ENCODE results near the gene NUDT1.

NUDT1 gene

DNA sequence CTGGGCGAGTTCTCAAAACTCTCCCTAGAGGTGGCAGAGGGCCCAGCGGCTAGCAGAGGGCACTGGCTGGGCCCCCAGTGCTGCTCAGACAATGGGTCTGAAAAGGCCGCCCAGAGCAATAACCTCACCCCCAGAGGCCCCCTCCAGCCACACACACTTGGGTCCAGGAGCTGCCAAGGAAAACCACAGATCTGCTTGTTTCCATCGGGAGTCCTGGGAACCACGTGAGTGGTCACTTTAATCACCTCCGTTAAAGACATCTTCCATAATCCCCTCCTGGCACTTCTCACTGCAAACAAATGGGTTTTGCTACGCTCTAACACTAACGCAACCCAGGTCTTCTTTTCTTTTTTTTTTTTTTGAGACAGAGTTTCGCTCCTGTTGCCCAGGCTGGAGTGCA lies 30.0 kb downstream of the NUDT1 start:
- DNase-seq, result no peak

- no peak for DNase-seq
Observed at GRCh38 chr7:2273866-2274265, 31.8 kb downstream of the NUDT1 start.

DNA sequence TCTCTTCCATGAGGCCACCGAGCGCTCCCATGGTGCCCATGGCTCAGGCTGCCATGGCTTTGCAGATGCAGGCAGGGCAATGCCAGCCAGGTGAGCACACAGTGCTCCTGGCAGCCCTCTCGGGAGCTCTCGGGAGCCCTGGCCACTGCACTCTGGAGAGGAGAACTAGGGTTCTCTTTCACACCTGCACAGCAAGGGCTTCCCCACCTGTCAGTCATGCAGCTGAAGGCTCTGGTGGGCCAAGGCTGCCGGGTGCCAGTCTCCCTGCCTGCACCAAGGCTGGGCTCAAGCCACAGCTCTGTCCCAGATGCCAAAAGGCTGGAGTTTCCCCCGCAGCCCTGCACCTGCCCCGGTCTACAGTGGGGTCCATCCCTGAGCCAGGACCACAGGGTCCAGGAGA lies 32.6 kb downstream of the NUDT1 start:
- DNase-seq, result no peak

DNA sequence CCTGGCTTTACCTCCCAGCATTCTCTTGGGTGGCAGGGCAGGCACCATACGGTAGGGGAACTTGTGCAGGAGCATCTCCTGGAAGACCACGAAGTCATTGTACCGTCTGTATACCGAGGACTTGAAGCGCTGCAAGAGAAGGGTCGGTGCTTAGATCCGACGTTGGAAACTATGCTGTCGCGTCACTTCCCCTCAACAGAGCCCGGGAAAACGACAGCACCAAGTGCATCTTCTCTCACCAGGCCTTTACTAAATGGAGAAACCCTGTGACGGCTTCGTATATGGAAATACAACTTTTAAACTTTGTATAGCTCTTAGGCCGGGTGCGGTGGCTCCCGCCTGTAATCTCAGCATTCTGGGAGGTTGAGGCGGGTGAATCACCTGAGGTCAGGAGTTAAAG lies 33.1 kb downstream of the NUDT1 start:
- DNase-seq, result no peak

DNA sequence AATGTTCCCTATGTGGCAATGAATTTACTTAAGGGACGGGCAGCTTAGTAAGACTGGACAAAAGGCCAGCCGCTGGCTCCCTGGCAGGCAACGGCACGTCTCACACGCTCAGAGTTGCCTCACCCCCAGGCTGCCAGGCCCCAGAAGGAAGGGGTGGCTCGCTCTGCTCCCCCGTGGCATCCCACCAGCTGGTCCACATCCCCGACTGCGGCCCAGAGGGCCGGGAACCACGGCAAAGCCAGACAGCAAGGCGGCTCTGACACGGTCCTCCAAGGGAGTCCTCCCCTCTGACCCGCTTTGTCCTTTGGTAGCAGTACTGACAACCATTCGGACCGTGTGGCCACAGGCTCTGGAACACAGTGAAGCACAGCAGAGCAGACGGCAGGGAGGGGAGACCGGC lies 34.1 kb downstream of the NUDT1 start:
- DNase-seq, result no peak

GRCh38 chr7:2278026-2278425 lies 36.0 kb downstream of the NUDT1 start:
- no peak for DNase-seq

DNA sequence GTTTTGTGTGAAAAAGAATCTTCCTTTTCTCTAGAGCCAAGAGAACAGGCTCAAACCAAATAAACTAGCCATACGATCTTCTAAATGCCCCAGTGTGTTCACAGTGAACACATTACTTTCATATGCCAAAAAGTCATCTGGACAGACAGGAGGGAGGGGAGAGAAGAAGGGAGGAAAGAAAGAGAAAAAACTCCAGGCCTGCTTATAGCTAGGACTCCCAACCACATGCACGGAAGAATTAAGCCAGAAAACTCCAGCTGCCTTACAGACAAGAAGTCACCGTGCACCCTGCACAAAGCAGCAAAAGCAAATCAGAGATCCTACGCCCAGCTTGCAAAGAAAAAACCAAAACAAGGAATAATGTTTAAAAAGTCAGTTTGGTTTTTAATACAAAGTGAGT lies 37.9 kb downstream of the NUDT1 start:
- DNase-seq, result no peak

- DNase-seq, result no peak
Observed at GRCh38 chr7:2280424-2280823, 38.4 kb downstream of the NUDT1 start.

GRCh38 chr7:2281541-2281940 lies 39.5 kb downstream of the NUDT1 start:
- no peak for DNase-seq

GRCh38 chr7:2282185-2282751 lies 40.2 kb downstream of the NUDT1 start:
- DNase-seq, result no peak

- DNase-seq, result no peak
Observed at GRCh38 chr7:2283074-2283473, 41.0 kb downstream of the NUDT1 start.

GRCh38 chr7:2287745-2288144 lies 45.7 kb downstream of the NUDT1 start:
- DNase-seq, result no peak

GRCh38 chr7:2288503-2288902 lies 46.5 kb downstream of the NUDT1 start:
- DNase-seq, result no peak

DNA sequence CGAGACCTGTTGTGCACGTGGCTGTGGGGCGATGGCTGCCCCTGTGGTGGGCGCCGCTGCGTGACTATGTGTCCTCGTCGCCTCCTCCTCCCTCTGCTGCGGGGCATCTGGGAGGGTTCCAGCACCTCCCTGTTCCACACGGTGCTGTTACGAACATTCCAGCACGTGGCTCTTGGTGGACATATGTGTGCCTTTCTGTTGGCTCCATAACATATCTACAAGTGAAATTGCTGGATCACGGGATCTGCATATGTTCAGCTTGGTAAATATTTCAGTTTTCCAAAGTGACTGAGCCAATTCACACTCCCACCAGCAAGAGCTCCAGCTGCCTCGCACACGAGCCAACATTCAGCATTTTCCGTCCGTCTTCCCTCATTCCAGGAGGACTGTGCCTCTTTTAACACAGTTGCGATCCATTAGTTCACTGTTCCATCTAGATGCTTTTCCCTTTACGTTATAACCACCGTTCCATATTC lies 47.1 kb downstream of the NUDT1 start:
- DNase-seq, result no peak

DNA sequence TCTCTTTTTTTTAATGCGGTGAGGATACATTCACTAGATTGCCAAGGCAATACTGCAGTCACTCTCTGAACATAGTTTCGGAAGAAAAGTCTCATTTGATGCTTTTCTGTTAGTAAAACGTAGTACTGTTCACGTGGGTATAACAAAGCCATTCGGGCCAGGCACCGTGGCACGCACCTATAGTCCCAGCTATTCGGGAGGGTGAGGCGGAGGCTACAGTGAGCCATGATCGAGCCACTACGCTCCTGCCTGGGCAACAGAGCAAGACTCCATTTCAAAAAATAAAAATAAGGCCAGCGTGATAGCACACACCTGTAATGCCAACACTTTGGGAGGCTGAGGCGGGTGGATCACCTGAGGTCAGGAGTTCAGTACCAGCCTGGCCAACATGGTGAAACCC lies 47.6 kb downstream of the NUDT1 start:
- DNase-seq, result no peak

GRCh38 chr7:2290877-2291276 lies 48.9 kb downstream of the NUDT1 start:
- no peak for DNase-seq

- DNase-seq, result no peak
Observed at GRCh38 chr7:2295936-2296620, 54.1 kb downstream of the NUDT1 start.

GRCh38 chr7:2296832-2297231 lies 54.8 kb downstream of the NUDT1 start:
- DNase-seq, result no peak

DNA sequence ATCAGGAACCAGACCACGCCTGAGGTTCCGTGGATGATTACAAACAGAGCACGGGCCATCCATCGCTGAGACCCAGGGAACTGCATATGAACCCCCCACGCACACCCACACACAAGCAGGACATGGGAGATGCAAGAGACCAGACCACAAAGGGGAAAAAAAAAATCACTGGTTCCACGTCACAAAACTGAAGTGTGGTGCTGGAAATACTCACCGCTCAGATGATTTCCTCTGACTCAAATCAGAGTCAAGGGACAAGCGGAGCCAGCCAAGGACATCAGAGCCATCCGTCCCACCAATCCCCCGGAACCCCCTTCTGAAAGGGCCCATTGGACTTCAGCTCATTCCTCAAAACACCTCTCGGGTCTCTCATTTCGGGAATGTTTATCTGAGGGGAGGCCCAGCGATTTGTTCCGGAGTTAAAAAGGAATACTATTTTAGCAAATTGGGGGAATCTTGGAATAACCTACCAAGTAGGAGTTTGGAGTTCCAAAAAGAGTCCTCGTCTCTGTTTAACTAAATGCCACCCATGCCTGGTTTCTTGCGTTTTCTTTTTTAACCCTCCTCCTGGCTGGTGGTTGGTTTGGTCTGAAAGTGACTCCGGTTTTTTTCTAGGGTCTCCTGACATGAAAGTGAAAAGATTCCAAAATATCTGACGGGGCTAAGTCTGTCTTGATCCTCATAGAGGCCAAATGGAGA lies 57.3 kb downstream of the NUDT1 start:
- no peak for DNase-seq

DNA sequence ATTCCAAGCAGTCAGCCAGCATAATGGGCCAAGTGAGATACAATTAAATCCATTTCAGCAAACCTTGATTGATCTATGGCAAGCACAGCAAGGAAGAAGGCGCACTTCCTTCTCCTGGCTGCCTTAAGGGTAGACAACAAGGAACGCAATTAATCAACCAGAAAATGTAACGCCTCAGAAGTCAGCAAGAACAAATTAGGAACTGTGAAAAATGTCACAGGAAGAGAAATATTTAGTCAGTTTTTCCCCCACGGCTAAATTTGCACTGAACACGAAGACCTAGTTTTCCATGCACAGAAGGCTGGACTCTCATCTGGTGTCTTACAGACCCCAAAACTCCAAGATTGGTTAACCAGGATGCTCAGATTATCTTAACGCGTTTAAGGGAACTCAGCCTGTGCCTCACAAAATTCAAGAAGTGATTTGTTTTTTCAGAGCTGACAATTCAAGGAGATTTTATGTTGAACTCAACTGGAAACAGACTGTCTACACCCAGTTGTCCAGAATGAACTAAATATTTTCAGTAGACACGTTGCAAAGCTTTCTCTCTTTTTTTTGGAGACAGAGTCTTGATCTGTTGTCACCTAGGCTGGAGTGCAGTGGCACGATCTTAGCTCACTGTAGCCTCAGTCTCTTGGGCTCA lies 58.0 kb downstream of the NUDT1 start:
- DNase-seq, result no peak
